ENCODE data around the gene ZNF385B.

Gene ZNF385B

DNA sequence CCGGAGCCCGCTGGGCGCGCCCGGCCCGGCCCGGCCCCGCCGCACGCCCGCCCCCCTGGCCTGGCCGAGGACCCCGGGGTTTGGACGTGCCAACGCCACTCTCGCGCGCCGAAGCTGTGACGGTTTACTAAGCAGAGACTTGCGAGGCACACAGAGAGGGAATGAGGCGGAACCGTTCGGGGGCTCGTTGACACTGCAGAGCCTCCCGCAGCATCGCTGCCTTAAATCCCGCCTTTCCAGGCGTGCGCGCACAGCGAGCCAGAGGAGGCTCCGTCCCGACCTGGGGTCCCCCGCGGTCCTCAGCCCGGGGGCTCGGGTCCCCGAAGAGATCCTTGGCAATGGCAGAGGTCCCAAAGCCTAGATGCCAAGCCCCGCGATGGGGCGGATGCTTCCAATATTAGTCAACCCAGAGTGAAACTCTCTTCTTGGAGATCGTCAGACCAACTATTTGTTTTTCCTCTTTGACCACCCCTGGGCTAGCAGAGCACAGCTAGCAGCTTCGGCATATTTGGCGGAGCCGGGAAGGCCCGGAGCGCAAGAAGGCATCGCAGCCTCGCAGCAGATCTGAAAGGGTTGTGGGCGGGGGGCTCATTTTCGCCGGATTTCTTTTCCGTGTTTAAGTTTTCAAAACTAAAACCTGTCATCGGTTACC, at the start of gene ZNF385B:
ZNF385B (minus strand) TSS at position 197 of the 652 bp plus-strand sequence.
- Histone ChIP-seq H3K27me3 (ENCODE audit: low read depth, low read length) (peaks cover 54% of the 10 kb centered on the region), H3K36me3 (replicated peaks; ENCODE audit: low read depth, low read length) (no peaks in the 10 kb centered on the region), H3K27ac (ENCODE audit: low read length) (no peak within 1 kb of the TSS)

GRCh38 chr2:179910735-179911113, 49.3 kb upstream of the ZNF385B start:
- H3K4me3 ChIP-seq (ENCODE audit: low read length): no peak overlapping the region
- H3K27ac ChIP-seq (ENCODE audit: low read length): no peak overlapping the region
- H3K4me2 ChIP-seq (ENCODE audit: low read length): no peak overlapping the region
- H3K27me3 ChIP-seq (ENCODE audit: low read depth, low read length): no peaks in the 10 kb centered on the region
- no peaks in the 10 kb centered on the region for H4K20me1 ChIP-seq (ENCODE audit: insufficient read depth, low read length)
- TF ChIP-seq EZH2phosphoT487 (IDR thresholded peaks at IDR 0.05; ENCODE audit: low read depth): no peak
- TF ChIP-seq, protein P1, sequence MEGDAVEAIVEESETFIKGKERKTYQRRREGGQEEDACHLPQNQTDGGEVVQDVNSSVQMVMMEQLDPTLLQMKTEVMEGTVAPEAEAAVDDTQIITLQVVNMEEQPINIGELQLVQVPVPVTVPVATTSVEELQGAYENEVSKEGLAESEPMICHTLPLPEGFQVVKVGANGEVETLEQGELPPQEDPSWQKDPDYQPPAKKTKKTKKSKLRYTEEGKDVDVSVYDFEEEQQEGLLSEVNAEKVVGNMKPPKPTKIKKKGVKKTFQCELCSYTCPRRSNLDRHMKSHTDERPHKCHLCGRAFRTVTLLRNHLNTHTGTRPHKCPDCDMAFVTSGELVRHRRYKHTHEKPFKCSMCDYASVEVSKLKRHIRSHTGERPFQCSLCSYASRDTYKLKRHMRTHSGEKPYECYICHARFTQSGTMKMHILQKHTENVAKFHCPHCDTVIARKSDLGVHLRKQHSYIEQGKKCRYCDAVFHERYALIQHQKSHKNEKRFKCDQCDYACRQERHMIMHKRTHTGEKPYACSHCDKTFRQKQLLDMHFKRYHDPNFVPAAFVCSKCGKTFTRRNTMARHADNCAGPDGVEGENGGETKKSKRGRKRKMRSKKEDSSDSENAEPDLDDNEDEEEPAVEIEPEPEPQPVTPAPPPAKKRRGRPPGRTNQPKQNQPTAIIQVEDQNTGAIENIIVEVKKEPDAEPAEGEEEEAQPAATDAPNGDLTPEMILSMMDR (IDR thresholded peaks at IDR 0.05; ENCODE audit: low read depth, low read length): no peak
- no peak overlapping the region for H3K9ac ChIP-seq (ENCODE audit: low read length)
- H2AFZ ChIP-seq (ENCODE audit: low read depth, low read length): no peak overlapping the region
- H3K36me3 ChIP-seq (replicated peaks; ENCODE audit: low read depth, low read length): no peaks in the 10 kb centered on the region
- H3K4me1 ChIP-seq (ENCODE audit: low read length): no peaks in the 10 kb centered on the region
- no peaks in the 10 kb centered on the region for H3K9me3 ChIP-seq (ENCODE audit: insufficient read depth, low read length)
- H3K79me2 ChIP-seq (ENCODE audit: low read length): no peaks in the 10 kb centered on the region

More for the DNA sequence above, at the start of gene ZNF385B:
- H3K9me3 ChIP-seq (ENCODE audit: insufficient read depth, low read length): no peaks in the 10 kb centered on the region
- H3K9ac ChIP-seq (ENCODE audit: low read length): peak within 1 kb of the TSS; percentile 51
- peaks cover 9% of the 10 kb centered on the region for H3K4me1 ChIP-seq (ENCODE audit: low read length)
- H2AFZ ChIP-seq (ENCODE audit: low read depth, low read length): peak within 1 kb of the TSS; percentile 68
- H3K79me2 ChIP-seq (ENCODE audit: low read length): no peaks in the 10 kb centered on the region
- peak within 1 kb of the TSS; percentile 98 for H3K4me2 ChIP-seq (ENCODE audit: low read length)
- peak within 1 kb of the TSS; percentile 84 for H3K4me3 ChIP-seq (ENCODE audit: low read length)
- H4K20me1 ChIP-seq (ENCODE audit: insufficient read depth, low read length): no peaks in the 10 kb centered on the region
- TF ChIP-seq, protein P1 (IDR thresholded peaks at IDR 0.05; ENCODE audit: low read depth, low read length): no peak
- no peak for TF ChIP-seq EZH2phosphoT487 (IDR thresholded peaks at IDR 0.05; ENCODE audit: low read depth)

GRCh38 chr2:179909845-179910734, 48.7 kb upstream of the ZNF385B start:
- no peak for TF ChIP-seq EZH2phosphoT487 (IDR thresholded peaks at IDR 0.05; ENCODE audit: low read depth)
- TF ChIP-seq, protein P1 (IDR thresholded peaks at IDR 0.05; ENCODE audit: low read depth, low read length): no peak
- H3K4me3 ChIP-seq (ENCODE audit: low read length): no peak overlapping the region
- H3K9ac ChIP-seq (ENCODE audit: low read length): no peak overlapping the region
- no peaks in the 10 kb centered on the region for H3K79me2 ChIP-seq (ENCODE audit: low read length)
- H3K4me2 ChIP-seq (ENCODE audit: low read length): no peak overlapping the region
- H3K9me3 ChIP-seq (ENCODE audit: insufficient read depth, low read length): no peaks in the 10 kb centered on the region
- H3K4me1 ChIP-seq (ENCODE audit: low read length): no peaks in the 10 kb centered on the region
- H2AFZ ChIP-seq (ENCODE audit: low read depth, low read length): no peak overlapping the region
- H3K27me3 ChIP-seq (ENCODE audit: low read depth, low read length): no peaks in the 10 kb centered on the region
- H3K36me3 ChIP-seq (replicated peaks; ENCODE audit: low read depth, low read length): no peaks in the 10 kb centered on the region
- H4K20me1 ChIP-seq (ENCODE audit: insufficient read depth, low read length): no peaks in the 10 kb centered on the region
- no peak overlapping the region for H3K27ac ChIP-seq (ENCODE audit: low read length)

DNA sequence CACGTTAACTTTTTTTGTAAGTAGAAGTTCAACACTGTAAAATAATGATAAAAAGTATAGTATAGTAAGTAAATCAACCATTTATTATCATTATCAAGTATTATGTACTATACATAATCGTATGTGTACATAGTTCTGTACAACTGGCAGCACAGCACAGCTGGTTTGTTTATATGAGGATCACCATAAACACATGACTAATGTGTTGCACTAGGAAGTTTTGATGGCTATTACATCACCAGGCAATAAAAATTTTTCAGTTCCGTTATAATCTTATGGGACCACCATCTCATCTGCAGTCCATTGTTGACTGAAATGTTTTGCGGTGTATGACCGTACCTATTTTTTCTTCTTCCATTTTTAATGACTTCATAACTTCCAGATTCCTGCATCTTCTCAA, 39.2 kb upstream of the ZNF385B start:
- Histone ChIP-seq H3K4me3 (ENCODE audit: low read length) (no peak overlapping the region), H3K36me3 (replicated peaks; ENCODE audit: low read depth, low read length) (no peaks in the 10 kb centered on the region), H3K79me2 (ENCODE audit: low read length) (no peaks in the 10 kb centered on the region), H3K9ac (ENCODE audit: low read length) (no peak overlapping the region), H2AFZ (ENCODE audit: low read depth, low read length) (no peak overlapping the region), H4K20me1 (ENCODE audit: insufficient read depth, low read length) (no peaks in the 10 kb centered on the region), H3K4me1 (ENCODE audit: low read length) (peaks cover 4% of the 10 kb centered on the region; the same call in 1 of the 2 replicates), H3K9me3 (ENCODE audit: insufficient read depth, low read length) (no peaks in the 10 kb centered on the region), H3K27ac (ENCODE audit: low read length) (no peak overlapping the region), H3K4me2 (ENCODE audit: low read length) (no peak overlapping the region), H3K27me3 (ENCODE audit: low read depth, low read length) (no peaks in the 10 kb centered on the region)
- TF ChIP-seq, protein P1 (IDR thresholded peaks at IDR 0.05; ENCODE audit: low read depth, low read length): no peak
- TF ChIP-seq EZH2phosphoT487 (IDR thresholded peaks at IDR 0.05; ENCODE audit: low read depth): no peak
